ENCODE data around the gene MUCL3.
"Not testable (repeated sequence)": the region's sequence is repeated elsewhere in the genome, so short reads cannot be mapped to it uniquely, and the experiment has no call there.

Gene MUCL3, protein sequence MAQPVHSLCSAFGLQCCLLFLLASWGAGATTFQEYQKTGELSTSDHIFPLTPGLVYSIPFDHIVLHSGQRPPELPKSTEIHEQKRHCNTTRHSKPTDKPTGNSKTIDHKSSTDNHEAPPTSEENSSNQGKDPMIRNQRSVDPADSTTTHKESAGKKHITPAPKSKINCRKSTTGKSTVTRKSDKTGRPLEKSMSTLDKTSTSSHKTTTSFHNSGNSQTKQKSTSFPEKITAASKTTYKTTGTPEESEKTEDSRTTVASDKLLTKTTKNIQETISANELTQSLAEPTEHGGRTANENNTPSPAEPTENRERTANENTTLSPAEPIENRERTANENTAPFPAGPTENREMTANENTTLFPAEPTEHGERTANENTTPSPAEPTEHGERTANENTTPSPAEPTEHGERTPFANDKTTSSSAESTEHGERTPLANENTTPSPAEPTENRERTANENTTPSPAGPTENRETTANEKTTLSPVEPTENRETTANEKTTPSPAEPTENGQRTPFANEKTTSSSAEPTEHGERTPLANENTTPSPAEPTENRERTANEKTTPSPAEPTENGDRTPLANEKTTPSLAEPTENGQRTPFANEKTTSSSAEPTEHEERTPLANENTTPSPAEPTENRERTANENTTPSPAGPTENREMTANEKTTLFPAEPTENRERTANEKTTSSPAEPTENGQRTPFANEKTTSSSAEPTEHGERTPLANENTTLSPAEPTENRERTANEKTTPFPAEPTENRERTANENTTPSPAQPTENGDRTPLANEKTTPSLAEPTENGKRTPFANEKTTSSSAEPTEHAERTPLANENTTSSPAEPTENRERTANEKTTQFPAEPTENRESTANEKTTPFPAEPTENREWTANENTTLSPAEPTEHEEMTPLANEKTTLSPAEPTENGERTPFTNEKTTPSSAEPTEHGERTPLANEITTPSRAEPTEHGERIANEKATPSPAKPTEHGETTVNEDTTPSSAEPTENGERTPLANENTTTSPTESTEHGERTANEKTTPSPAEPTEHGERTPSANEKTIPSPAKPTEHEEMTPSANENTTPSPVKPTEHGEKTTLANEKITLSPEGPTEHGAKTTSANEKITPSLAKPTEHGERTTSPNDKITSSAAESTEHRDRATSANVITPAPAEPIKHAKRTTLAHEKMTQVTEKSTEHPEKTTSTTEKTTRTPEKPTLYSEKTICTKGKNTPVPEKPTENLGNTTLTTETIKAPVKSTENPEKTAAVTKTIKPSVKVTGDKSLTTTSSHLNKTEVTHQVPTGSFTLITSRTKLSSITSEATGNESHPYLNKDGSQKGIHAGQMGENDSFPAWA (N-terminal part only)

DNA sequence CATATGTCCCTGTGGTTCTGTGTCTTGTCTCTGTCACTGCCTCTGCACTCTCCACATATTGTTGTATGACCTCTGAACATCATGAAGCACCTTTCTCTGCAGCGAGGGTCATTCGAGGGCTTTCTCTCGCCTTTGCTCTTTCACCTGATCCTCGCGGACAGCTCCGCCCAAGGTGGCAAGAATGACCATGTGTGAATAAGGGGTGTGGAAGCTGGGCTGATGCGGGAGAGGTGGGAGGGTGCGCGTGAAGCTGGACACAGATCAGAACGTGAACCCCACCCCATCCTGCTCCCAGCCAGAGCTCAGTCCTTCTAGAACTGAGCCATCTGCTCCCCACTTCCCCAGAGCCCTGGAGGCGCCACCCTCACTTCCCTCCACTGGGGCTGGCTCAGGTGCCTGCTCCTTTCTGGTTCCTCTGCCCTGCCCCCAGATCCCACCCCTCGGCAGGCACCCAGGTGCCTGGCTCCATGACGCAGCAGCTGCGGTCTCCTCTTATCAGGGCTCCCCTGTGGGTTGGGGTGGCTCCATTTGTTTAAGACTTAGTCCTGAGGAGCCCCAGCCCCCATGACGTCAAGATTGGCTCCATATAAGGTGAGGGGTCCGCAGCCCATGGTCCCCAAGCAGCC lies at the start of gene MUCL3:
Gene MUCL3, plus strand, starts transcription at position 613 of the 626 bp plus-strand sequence. CDS start 27 bp downstream, outside the sequence.
- DNase-seq = no peak

DNA sequence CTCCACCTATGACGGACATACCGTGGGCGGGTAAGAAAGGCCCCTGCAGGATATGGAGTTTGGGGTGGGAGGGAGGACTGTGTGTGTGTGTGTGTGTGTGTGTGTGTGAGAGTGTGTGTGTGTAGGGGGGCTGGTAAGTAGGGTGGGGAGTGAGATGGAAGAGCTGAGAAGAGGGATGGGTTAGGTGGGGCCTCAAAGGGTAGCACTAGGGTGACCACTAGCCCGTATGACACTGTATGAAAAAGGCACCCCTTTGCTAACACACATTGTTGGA lies 49.4 kb upstream of the MUCL3 start:
- no peak for DNase-seq

DNA sequence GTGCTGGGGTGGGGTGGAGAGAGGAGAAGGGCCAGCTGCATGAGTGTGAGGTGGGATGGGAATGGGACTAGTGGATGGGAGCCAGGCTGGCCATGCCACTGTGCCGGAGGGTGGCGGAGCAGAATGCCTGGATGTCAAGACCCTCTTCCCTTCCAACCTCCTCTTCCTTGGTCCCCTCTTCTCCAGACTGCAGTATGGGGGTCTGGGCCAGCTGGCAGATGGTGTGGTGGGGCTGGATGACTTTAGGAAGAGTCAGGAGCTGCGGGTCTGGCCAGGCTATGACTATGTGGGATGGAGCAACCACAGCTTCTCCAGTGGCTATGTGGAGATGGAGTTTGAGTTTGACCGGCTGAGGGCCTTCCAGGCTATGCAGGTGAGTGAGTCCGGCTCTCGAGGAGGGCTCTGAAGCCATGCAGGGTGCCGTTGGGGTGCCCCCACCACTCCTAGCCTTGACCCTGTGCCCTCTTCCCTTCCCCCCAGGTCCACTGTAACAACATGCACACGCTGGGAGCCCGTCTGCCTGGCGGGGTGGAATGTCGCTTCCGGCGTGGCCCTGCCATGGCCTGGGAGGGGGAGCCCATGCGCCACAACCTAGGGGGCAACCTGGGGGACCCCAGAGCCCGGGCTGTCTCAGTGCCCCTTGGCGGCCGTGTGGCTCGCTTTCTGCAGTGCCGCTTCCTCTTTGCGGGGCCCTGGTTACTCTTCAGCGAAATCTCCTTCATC lies 48.8 kb upstream of the MUCL3 start:
- no peak for DNase-seq

DNA sequence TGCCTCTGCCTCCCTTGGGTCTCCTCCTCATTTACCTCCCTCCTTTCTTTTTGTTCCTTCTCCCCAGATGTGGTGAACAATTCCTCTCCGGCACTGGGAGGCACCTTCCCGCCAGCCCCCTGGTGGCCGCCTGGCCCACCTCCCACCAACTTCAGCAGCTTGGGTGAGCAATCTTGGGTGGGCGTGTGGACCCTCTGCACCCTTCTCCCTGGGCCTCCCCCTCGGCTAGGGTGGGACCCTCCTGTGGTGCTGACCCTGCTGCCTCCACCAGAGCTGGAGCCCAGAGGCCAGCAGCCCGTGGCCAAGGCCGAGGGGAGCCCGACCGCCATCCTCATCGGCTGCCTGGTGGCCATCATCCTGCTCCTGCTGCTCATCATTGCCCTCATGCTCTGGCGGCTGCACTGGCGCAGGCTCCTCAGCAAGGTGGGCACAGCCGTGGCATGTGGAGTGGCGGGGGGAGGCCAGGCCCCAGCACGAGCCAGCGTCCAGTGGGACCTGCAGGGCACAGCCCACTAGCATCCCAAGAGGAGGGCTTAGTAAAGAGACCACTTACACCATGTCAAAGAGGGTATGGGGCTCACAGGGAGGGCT lies 47.7 kb upstream of the MUCL3 start:
- no peak for DNase-seq

DNA sequence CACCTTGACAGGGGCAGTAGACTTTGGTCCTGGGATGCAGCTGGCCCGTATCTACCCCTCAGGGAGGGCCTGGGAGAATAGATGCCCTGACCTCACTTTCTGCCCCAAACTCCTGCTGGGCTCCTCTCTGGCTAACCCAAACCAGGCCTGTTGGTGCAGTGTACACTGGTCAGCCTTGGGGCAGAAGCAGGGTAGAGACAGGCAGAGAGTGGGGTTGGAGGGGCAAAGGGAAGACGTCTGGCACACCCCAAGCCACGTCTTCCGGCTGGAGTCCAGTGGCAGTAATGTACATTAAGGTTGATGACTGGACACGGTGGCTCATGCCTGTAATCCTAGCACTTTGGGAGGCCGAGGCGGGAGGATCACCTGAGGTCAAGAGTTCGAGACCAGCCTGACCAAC lies 47.1 kb upstream of the MUCL3 start:
- DNase-seq = no peak

DNA sequence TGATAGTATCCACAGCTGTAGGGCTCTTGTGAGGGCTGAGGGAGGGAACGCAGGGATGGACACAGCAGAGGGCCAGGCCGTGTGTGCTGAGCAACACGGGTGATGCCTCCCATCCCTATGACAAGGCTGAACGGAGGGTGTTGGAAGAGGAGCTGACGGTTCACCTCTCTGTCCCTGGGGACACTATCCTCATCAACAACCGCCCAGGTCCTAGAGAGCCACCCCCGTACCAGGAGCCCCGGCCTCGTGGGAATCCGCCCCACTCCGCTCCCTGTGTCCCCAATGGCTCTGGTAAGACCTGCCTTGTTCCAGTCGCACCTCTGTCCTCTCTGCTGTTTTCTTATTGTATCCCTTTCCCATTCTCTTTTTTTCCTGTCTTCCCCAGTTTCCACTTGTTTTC lies 46.4 kb upstream of the MUCL3 start:
- DNase-seq = no peak

DNA sequence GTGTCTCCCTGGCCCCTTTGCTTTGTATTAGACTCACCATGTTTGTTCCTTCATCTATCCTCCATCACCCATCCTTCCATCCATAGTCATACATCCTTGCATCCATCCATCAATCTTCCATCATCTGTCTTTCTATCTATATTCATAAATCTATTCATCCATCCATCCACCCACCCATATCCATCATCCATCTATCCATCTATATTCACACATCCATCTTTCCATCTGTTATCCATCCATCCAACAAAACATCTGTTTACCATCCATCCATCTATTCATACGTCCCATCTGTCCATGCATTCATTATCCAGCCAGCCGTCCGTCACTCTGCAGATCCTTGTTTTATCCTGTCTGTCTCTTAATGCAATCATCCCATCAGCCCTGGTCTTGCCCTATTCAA lies 45.8 kb upstream of the MUCL3 start:
- DNase-seq = no peak

DNA sequence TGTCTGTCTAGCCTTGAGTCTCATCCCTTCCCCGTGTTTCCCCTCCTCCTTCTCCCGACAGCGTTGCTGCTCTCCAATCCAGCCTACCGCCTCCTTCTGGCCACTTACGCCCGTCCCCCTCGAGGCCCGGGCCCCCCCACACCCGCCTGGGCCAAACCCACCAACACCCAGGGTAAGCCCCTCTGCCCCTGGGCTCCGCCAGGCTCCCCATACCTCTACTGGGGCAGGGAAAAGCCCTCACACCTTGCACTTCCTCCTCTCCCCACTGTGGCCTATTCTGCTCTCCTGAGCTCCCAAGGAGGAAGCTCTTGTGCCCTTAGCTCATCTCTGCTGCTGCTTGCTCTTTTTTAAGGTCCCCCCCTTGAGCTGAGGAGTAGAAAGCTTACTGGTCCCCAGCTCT lies 45.4 kb upstream of the MUCL3 start:
- no peak for DNase-seq

DNA sequence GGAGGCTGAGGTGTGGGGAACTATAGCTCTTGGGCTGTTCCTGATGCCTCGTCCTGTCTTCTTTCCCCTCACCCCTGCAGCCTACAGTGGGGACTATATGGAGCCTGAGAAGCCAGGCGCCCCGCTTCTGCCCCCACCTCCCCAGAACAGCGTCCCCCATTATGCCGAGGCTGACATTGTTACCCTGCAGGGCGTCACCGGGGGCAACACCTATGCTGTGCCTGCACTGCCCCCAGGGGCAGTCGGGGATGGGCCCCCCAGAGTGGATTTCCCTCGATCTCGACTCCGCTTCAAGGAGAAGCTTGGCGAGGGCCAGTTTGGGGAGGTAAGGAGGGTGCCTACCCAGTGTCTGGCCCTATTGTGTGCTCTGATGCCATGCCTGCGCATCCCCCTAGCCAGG lies 44.2 kb upstream of the MUCL3 start:
- no peak for DNase-seq

DNA sequence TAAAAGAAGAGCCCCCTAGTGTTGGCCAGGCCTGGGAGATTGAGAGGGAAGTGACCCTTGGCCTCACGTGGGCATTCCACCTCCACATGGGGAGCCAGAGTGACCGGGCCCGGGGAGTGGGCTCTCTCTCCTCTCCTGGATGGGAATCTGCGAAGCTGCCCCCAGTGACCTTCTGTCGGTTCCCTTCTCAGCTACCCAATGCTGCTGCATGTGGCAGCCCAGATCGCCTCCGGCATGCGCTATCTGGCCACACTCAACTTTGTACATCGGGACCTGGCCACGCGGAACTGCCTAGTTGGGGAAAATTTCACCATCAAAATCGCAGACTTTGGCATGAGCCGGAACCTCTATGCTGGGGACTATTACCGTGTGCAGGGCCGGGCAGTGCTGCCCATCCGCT lies 42.9 kb upstream of the MUCL3 start:
- DNase-seq = no peak

DNA sequence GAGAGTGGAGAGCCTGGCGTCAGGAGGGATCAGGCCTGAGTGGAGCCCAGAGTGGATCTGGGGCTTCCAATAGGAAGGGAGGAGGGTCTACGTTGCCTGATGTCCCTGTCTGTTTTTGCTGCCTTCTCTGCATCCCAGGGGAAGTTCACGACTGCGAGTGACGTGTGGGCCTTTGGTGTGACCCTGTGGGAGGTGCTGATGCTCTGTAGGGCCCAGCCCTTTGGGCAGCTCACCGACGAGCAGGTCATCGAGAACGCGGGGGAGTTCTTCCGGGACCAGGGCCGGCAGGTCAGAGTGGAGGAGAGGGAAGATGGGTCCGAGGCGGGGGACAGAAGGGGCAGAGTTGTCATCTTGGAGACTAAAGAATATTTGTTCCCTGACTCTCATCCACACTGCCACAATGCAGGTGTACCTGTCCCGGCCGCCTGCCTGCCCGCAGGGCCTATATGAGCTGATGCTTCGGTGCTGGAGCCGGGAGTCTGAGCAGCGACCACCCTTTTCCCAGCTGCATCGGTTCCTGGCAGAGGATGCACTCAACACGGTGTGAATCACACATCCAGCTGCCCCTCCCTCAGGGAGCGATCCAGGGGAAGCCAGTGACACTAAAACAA lies 41.9 kb upstream of the MUCL3 start:
- no peak for DNase-seq

DNA sequence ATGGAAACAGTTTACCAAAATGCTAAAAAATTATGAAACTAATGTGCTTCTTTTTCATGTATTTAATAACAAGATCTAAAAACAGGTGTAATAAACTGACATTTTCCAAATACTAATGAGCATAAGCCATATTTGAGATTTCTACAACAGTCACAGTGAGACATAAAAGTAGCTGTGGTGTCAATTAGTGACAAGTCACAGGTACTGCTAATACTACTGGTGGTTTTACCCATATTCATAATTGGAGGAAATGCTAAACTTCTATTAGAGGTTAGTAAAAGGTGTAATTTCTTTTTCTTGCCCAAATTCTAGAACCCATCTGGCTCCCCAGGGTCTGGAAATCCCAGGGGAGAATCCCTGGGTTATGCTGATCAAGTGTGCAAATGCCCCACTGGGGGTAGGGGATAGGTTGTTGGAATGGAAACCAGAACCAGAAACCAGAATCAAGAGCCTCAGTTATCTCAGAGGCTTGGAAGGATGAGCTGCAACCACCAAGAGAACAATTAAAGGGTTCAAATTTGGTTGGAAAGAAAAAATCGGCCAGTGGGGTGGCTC lies 39.8 kb upstream of the MUCL3 start:
- DNase-seq = no peak

DNA sequence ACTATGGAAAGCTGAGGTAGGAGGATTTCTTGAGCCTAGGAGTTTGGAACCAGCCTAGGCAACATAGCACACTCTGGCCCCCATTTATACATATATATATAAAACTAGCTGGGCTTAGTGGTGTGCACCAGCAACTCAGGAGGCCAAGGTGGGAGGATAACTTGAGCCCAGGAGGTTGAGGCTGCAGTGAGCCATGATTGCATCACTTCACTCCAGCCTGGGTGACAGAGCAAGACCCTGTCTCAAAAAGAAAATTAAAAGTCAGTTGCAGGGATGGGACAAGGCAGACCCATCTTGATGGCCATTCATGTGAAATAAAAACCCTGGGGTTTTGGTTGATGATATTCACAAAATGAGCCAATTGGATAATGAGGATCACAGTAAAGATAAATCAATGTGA lies 39.3 kb upstream of the MUCL3 start:
- DNase-seq = no peak

DNA sequence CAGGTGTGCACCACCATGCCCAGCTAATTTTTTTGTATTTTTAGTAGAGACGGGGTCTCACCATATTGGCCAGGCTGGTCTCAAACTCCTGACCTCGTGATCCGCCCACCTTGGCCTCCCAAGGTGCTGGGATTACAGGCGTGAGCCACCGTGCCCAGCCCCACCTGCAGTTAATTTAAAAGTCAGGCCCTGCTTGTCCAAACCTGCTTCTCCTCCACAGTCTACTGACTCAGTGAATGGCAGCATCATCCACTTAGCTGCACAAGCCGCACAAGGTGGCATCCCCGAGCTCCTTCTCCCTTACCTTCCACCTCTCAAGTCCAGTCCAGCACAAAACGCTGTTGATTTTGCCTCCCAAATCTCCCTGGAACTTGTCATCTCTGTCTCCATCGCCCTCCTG lies 38.6 kb upstream of the MUCL3 start:
- not testable (repeated sequence) for DNase-seq

DNA sequence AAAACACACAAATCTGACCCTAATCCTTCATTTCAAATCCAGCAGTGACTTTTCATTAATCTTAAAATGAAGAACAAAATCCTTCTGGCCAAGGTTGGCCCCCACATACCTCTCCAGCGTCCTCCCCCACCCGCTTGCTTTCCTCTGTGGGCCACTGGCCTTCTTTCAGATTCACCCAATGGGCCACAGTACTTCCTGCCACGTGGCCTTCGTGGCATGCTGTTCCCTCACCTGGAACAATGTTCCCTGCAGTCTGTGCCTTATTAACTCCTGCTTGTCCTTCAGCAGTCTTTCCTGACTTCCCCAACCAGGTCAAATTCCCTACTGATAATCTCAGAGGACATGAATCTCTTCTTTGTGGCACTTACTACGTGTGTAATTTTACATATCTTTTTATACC lies 38.1 kb upstream of the MUCL3 start:
- no peak for DNase-seq

DNA sequence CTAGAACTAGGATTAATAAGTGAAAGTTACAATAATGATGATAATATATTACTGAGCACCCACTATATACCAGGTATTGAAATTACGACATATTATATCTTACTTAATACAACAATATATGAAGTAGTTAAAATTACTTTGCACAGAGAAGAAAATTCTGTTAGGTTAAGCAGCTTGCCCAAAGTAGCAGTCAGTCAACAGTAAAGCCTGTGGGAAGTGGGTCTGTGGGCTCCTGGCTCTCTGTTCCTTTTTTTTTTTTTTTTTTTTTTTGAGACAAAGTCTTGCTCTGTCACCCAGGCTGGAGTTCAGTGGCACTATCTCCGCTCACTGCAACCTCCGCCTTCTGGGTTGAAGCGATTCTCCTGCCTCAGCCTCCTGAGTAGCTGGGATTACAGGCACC lies 37.5 kb upstream of the MUCL3 start:
- DNase-seq = no peak

DNA sequence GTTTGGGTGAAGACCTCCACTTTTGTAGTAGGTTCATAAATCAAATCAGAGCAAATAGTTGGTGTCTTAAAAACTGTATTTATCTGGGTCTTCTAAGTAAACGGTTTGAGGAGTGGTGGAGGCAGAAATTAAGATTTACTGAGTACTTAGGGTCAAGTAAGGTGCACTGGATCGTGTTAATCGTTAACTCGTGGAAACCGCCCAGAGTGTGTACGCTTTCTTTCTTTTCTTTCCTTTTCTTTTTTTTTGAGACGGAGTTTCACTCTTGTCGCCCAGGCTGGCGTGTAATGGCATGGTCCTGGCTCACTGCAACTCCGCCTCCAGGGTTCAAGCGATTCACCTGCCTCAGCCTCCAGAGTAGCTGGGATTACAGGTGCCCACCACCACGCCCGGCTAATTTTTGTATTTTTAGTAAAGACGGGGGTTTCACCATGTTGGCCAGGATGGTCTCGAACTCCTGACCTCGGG lies 33.4 kb upstream of the MUCL3 start:
- DNase-seq = not testable (repeated sequence)

DNA sequence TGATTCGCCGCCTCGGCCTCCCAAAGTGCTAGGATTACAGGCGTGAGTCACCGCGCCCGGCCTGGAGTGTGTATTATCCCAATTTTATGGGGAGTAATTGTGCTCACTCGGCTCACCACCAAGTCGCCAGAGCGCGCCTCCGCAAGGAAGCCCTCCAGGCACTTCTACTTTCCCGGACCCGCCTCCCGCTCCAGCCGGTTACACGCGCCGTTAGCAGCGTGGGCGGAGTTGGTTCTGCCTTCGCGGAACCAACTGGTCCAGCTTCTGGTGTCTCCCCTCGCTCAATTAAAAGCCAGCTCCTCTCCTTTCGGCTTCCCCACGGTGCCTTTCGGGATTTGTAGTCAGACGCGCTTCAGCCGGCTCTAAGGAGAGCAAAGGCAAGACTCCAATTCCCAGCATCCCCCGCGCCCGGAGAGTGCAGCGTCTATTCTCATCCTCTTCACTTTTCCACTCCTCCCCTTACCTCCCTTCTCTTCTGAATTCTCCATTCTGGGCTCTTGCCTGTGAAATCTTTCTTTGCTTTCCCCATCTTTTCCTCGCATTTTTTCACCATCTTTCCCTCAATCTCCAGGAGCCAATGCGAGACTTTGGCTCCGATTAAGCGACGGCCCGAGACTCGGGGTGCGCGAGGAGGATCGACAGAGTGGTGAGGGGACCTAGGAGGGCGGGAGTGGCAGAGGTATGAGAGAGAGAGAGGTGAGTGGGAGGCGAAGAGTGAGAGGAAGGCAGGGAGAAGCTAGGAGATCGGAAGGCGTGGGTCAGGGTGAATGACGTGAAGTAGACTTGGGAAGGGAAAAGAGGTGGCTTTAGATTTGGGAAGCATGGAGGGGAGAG lies 32.8 kb upstream of the MUCL3 start, which contains the start of gene GTF2H4:
Gene GTF2H4, plus strand, starts transcription at position 450 of the 834 bp plus-strand sequence.
- peak; percentile 95 for DNase-seq

DNA sequence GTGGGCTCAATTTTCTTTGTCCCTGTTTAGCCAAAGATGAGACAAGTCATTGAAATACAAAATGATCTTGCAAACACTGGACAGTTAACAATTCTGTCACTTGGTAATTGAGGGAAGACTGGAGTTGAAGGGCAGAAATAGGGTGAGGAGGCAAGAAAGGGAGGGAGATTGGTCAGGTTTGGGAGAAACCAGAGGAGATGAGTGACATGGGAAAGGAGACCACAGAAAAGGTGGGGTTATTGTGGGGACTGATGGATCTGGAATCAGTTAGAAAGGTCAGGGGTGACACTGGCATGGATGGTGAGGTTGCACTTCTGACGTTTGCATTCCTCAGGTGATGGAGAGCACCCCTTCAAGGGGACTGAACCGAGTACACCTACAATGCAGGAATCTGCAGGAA lies 32.1 kb upstream of the MUCL3 start:
- DNase-seq = no peak

DNA sequence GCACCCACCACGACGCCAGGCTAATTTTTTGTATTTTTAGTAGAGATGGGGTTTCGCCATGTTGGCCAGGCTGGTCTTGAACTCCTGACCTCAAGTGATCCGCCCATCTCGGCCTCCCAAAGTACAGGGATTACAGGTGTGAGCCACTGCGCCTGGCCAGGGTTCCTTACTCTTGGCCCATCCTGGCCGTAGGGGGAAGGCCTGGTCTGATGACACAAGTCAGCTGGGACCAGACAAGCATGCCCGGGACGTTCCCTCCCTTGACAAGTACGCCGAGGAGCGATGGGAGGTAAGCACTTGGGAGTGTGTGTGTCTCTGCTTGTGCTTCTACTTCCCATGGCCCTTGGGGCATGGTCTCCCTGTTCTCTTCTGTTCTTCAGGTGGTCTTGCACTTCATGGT lies 30.3 kb upstream of the MUCL3 start:
- DNase-seq = not testable (repeated sequence)

Measured in SHP77 treated with DMSO at 0.1 percent for 48 hours (cell line).